Stimulated activated effector memory CD8-positive, alpha-beta T cell treated with anti-CD3 and anti-CD28 coated beads, Interleukin-12 subunit alpha, Interleukin-12 subunit beta, amount 100 ng/mL, for 72 hours (primary cell): ENCODE measurements around the gene SULT1A2.
"Not testable (repeated sequence)": the region's sequence is repeated elsewhere in the genome, so short reads cannot be mapped to it uniquely, and the experiment has no call there.

Experiments
- ATAC-seq: fragments of 150-1000 bp; cut with Tn5 transposase; 2 replicates; pipeline ENCODE4 v1.10.0; 2021
- DNase-seq, 2 donors: peaks; one replicate each; pipeline ENCODE4 v3.0.0; 2021 to 2022; ENCODE audit warnings: low spot score in 2 of 2
- H3K27ac Mint-ChIP-seq: one replicate; pipeline ENCODE4 v1.8.0; 2022; ENCODE audit warnings: mild to moderate bottlenecking, mixed read lengths
- H3K36me3 Mint-ChIP-seq: one replicate; pipeline ENCODE4 v1.8.0; 2022; ENCODE audit warnings: mild to moderate bottlenecking, mixed read lengths
- H3K4me1 Mint-ChIP-seq: one replicate; pipeline ENCODE4 v1.8.0; 2022; ENCODE audit warnings: mixed read lengths
- H3K4me3 Mint-ChIP-seq: one replicate; pipeline ENCODE4 v1.8.0; 2022; ENCODE audit warnings: mild to moderate bottlenecking, mixed read lengths
- H3K9me3 Mint-ChIP-seq: one replicate; pipeline ENCODE4 v1.8.0; 2022; ENCODE audit warnings: mixed read lengths

The SULT1A2 gene

DNA sequence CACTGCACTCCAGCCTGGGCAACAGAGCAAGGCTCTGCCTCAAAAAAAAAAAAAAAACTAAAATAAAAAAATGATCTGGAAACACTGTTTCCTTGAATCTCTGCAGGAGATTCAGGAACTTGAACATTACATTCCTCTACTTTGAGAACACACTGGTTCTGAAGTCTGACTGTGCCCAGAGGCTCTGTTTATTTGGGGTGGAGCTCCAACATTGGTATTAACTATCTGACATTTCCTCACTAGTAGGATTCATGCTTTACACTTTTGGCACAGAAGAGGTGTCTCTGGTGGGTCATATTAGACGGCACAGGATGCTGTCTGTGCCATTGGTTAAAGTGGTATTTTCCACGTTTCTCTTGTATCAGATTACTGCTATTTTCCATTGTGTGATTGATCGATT is 10.4 kb downstream of the SULT1A2 start:
- peaks cover 81% of the 10 kb centered on the region for H3K36me3 Mint-ChIP-seq
- no peaks in the 10 kb centered on the region for H3K9me3 Mint-ChIP-seq

DNA sequence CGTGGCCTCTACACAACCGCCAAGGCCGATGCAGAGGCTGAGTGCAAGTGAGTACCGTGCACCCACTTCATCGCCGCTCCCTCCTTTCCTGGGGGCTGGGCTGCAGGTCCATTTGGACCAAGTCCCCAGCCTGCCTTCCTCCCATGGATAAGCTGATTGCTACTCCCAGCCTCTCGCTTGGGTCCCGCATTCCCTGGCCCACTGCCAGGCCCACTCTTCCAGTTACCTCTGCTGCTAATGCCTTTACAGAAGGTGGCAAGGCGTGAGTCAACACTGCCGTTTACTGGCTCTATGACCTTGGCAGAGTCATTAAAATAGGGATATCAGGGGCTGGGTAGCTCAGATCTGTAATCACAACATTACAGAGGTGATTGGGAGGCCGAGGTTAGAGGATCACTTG is 11.2 kb downstream of the SULT1A2 start:
- H3K4me1 Mint-ChIP-seq: no peaks in the 10 kb centered on the region
- peaks cover 81% of the 10 kb centered on the region for H3K36me3 Mint-ChIP-seq
- H3K9me3 Mint-ChIP-seq: no peaks in the 10 kb centered on the region

More for the DNA sequence above, 10.4 kb downstream of the SULT1A2 start:
- no peak overlapping the region for H3K27ac Mint-ChIP-seq
- H3K4me3 Mint-ChIP-seq: no peak overlapping the region
- DNase-seq (no peak), ATAC-seq (no peak)
- no peaks in the 10 kb centered on the region for H3K4me1 Mint-ChIP-seq

DNA sequence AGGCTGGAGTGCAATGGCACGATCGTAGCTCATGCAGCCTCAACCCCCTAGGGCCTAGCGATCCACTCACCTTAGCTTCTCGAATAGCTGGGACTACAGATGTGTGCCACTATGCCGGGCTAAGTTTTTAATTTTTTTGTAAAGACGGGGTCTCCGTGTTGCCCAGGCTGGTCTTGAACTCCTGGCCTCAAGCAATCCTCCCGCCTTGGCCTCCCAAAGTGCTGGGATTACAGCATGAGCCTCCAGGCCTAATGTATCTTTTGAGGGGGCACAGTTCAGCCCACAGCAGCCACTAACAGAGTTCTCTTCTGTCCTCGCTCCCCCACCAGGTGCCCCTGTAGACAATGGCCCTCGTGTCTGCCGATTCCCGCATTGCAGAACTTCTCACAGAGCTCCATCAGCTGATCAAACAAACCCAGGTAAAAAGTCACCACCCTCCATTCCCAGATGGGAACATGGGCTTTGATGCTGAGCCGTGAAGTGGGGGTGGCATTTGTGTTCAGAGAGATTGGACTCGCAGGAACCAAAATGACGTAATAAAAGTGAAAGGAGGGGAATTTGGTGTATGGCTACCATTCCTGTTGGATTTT is 16.0 kb downstream of the SULT1A2 start:
- ATAC-seq: no peak
- H3K9me3 Mint-ChIP-seq: no peaks in the 10 kb centered on the region
- peak overlapping the region; percentile 26 for H3K27ac Mint-ChIP-seq
- H3K36me3 Mint-ChIP-seq: peaks cover 60% of the 10 kb centered on the region
- H3K4me1 Mint-ChIP-seq: peaks cover 5% of the 10 kb centered on the region
- no peak overlapping the region for H3K4me3 Mint-ChIP-seq
- no peak for DNase-seq

More for the DNA sequence above, 11.2 kb downstream of the SULT1A2 start:
- no peak overlapping the region for H3K27ac Mint-ChIP-seq
- DNase-seq (no peak), ATAC-seq (no peak)
- no peak overlapping the region for H3K4me3 Mint-ChIP-seq

DNA sequence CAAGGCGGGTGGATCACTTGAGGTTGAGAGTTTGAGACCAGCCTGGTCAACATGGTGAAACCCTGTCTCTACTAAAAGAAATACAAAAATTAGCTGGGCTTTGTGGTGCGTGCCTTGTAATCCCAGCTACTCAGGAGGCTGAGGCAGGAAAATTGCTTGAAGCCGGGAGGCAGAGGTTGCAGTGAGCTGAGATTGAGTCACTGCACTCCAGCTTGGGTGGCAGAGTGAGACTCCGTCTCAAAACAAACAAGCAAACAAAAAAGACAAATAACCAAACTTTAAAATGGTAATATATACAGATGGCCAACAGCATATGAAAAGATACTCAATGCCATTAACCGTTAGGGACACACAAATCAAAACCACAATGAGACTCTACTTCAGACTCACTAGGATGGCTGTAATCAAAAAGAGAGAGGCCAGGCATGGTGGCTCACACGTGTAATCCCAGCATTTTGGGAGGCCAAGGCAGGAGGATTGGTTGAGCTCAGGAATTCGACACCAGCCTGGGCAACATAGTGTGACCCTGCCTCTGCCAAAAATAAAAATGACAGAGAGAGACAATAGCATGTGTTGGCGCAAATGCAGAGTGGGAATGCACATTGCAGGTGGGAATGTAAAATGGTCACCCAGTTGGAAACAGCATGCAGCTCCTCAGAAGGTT is 21.3 kb downstream of the SULT1A2 start:
- Mint-ChIP-seq H3K27ac (peak overlapping the region; percentile 52), H3K4me3 (no peak overlapping the region), H3K36me3 (peaks cover 11% of the 10 kb centered on the region), H3K9me3 (no peaks in the 10 kb centered on the region), H3K4me1 (peaks cover 19% of the 10 kb centered on the region)
- DNase-seq: no peak
- no peak for ATAC-seq

DNA sequence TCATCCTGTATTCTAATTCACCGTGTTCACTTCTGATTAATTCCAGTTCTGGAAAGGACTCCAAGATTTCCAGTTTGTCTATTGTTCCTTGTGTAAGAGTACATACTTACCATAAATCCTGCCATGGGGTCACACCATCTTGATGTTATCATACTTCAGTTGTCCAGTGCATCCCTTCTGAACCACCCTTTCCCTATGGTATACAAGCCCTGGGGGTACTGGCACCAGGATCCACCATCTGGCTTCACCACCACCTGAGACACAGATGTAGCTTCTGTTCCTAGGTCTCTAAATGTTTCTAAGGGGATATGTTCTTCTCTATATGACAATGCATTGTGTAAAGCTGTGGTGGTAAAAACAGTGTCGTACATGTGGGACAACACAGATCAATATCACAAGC is 21.9 kb downstream of the SULT1A2 start:
- no peak for ATAC-seq
- Mint-ChIP-seq H3K27ac (no peak overlapping the region), H3K9me3 (no peaks in the 10 kb centered on the region), H3K36me3 (peaks cover 9% of the 10 kb centered on the region), H3K4me3 (no peak overlapping the region), H3K4me1 (peaks cover 23% of the 10 kb centered on the region)
- no peak for DNase-seq

DNA sequence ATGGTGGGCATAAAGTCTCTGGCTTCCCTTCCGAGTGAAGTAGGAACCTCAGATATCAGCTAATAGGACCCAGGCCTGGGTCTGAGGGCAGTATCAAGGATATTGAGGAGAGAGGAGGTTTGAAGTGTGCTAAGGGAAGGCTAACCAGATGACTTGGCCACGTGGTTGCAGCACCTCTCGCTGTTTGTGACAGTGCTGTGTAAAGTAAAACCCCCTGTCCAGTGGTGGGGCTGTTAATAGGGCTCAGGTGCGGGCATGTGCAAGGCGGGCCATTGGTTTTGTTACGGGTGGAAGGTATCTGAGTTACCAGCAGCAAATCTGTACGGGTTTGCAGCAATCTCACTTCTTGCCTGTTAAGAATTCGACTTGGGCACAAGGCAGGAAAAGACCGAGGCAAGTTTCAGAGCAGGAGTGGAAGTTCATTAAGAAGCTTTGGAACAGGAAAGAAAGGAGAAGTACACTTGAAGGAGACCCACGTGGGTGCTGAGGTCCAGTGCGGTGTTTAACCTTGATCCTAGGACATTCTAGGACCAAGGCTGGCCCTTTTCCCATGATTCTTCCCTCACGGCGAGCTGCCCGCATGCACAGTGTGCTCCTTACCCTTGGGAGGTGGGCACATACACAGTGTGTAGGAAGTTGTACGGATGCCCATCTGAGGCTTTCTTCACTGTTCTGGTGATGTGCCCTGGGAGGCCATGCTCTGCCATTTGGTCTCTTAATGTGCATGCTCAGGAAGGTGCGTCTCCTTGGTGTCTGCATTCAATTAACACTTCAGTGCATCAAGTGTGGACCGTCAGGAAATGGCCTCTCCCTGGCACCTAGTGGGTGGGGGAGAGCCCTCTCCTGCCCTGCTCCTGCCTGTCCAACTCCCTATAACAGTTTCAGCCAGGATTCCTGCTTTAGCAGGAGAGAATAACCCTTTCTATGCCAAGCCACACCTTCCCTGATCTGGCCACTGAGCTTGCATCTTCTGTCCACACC is 22.8 kb downstream of the SULT1A2 start:
- ATAC-seq: no peak
- peaks cover 31% of the 10 kb centered on the region for H3K4me1 Mint-ChIP-seq
- peak overlapping the region; percentile 80 for H3K27ac Mint-ChIP-seq
- no peak for DNase-seq
- no peaks in the 10 kb centered on the region for H3K9me3 Mint-ChIP-seq
- H3K36me3 Mint-ChIP-seq: no peaks in the 10 kb centered on the region
- no peak overlapping the region for H3K4me3 Mint-ChIP-seq

DNA sequence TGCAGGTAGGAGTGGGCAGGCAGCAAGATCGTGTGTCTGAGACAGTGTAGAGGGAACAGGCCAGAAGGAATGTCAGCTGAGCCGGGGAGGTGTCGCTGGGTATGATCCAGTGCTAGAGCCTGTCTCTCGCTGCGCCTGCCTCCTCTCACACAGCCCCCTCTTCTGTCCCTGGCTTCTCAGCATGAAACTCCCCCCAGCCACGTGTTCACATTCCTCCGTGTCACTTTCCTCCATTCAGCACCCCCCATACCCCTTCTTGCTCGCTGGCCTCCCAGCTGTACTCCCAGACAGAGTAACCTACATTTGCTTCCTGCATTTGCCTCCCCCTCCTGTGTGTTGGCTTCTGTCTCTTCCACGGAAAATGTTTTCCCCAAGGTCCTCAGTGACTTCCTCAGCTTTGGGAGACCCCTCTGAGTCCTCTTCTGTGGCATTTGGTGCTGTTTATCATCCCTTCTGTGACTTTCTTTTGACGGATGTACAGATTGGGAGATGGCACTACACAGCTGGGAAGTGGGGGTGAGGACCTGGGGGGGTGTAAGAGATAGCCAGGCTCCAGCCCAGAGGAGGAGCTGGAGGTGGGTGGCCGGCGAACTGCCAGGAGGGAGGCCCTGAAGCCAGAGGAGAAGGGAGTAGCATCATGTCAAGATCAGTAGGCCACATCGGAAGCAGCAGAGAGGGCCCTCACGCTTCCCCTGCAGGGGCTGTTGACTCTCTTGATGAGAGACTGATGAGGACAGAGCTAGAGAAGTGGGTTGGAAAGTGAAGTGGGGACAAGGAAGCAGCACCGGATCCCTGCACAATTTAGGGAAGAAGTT is 23.9 kb downstream of the SULT1A2 start:
- ATAC-seq: no peak
- Mint-ChIP-seq H3K4me1 (peaks cover 31% of the 10 kb centered on the region), H3K9me3 (no peaks in the 10 kb centered on the region), H3K36me3 (no peaks in the 10 kb centered on the region), H3K27ac (peak overlapping the region; percentile 80), H3K4me3 (no peak overlapping the region)
- no peak for DNase-seq

DNA sequence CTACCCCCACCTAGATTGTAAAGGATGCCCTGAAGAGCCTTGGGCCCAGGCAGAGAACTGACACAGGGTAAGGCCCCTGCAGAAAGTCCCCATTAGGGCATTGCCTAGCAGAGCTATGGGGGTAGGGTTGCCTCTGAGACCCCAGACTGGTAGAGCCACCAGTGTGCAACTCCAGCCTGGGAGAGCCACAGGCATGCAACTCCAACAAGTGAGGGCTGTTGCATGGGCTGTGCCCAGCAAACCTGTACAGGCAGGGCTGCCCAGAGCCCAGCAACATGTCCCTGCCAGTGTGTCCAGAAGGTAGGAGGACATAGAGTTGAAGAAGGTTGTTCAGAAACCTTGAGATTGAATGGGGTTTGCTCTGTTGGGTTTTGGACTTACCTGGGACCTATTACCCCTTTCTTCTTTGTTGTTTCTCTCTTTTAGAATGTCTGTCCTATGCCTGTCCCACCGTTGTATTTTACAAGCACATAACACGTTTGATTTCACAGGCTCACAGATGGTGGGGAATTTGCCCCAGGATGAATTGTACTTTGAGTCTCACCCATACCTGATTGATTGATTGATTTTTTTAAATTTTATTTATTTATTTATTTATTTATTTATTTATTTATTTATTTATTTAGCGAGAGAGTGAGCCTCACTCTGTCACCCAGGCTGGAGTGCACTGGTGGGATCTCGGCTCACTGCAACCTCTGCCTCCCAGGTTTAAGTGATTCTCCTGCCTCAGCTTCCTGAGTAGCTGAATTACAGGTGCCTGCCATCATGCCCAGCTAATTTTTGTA is 26.7 kb downstream of the SULT1A2 start:
- H3K27ac Mint-ChIP-seq: no peak overlapping the region
- no peaks in the 10 kb centered on the region for H3K36me3 Mint-ChIP-seq
- ATAC-seq: peak; percentile 16
- no peak overlapping the region for H3K4me3 Mint-ChIP-seq
- peaks cover 6% of the 10 kb centered on the region for H3K9me3 Mint-ChIP-seq
- peaks cover 36% of the 10 kb centered on the region for H3K4me1 Mint-ChIP-seq
- DNase-seq: no peak

DNA sequence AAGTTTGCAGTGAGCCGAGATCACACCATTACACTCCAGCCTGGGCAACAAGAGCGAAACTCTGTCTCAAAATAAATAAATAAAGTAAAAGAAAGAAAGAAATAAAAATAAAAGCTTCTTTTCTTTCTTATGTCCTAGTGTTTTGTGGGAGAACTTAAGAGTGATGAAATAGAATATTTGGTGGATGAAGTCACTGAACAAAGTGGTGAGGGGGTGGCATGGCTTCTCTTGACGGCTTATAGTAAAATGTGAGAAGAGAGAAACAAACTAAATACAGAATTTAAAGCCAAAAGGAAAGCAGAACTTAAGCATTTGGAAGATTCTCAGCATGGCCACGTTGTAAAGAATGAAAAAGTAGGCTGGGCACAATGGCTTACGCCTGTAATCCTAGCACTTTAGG is 27.8 kb downstream of the SULT1A2 start:
- Mint-ChIP-seq H3K36me3 (no peaks in the 10 kb centered on the region), H3K4me1 (peaks cover 43% of the 10 kb centered on the region), H3K4me3 (no peak overlapping the region), H3K9me3 (peaks cover 6% of the 10 kb centered on the region), H3K27ac (no peak overlapping the region)
- ATAC-seq: no peak
- no peak for DNase-seq

DNA sequence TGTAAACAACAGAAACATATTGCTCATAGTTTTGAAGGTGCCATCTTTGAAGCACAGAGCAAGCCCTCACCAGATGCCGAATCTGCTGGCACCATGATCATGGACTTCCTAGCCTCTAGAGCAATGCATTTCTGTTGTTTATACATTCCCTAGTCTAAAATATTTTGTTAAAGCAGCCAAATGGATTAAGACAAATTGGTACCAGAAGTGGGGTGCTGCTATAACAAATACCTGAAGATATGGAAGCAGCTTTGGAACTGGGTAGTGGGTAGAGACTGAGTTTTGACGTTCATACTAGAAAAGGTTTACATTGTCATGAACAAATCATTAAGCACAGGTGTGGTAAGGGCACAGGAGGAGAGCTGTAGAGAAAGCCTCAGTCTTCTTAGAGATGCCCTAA is 29.6 kb downstream of the SULT1A2 start:
- Mint-ChIP-seq H3K9me3 (peaks cover 6% of the 10 kb centered on the region), H3K27ac (no peak overlapping the region)
- no peak for DNase-seq

DNA sequence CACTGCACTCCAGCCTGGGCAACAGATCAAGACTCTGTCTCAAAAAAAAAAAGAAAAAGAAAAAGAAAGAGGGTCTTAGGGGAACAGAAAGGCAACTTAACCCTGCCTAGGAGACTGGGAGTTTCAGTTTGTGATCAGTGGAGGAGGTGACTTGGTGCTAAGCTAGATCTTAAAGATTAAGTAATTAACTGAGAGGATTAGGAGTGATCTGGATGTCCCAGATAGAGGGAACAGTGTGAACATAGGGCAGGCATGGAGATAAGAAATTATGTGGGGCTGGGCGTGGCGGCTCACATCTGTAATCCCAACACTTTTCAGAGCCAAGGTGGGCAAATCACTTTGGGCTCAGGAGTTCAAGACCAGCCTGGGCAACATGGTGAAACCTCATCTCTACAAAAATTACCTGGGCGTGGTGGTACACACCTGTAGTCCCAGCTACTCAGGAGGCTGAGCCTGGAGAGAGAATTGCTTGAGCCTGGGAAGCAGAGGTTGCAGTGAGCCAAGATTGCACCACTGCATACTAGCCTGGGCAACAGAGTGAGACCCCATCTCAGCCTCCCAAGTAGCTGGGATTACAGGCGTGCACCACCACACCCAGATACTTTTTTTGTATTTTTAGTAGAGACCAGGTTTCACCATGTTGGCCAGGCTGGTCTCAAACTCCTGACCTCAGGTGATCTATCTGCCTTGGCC is 30.5 kb downstream of the SULT1A2 start:
- not testable (repeated sequence) for H3K9me3 Mint-ChIP-seq, H3K4me3 Mint-ChIP-seq, H3K36me3 Mint-ChIP-seq, ATAC-seq, DNase-seq, H3K27ac Mint-ChIP-seq
- peaks cover 41% of the 10 kb centered on the region for H3K4me1 Mint-ChIP-seq

More for the DNA sequence above, 29.6 kb downstream of the SULT1A2 start:
- no peak overlapping the region for H3K4me3 Mint-ChIP-seq
- H3K36me3 Mint-ChIP-seq: no peaks in the 10 kb centered on the region
- peaks cover 41% of the 10 kb centered on the region for H3K4me1 Mint-ChIP-seq
- no peak for ATAC-seq

DNA sequence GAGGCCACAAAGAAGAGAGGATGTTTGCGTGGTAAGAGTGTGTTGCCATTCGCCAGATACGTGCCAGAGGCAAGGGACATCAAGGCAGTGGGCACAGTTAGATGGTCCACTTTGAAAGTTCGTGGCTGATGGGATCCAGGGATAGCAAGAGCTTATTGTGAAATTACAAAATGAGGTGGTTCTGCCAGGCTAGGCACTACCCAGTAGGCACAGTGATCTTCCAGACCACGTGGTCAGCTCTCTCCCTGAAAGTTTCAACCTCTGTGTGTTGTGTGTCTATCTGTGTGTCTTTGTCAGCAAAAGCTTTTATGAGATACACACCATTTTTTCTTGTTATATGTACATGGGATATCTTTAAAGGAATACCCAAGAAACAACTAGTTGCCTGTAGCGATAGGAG is 33.6 kb downstream of the SULT1A2 start:
- H3K27ac Mint-ChIP-seq: no peak overlapping the region
- peaks cover 22% of the 10 kb centered on the region for H3K36me3 Mint-ChIP-seq

DNA sequence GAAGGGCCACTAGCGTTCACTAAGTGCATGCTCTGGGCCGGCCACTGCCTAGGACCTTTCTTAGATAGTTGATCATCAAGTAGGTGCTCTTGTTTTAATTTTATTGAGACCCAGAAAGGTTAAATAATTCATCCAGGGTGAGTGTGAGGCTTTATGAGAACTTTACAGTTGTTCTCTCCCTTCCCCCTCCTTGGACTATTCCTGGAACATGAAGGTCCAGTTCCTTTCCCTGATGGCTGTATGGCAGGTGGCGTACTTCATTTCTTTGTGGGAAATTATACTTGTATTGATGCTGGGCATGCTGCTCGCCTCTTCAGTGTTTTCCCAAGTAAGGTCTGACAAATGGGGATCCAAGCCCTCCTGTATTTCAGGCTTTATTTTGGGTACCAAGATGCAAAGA is 34.7 kb downstream of the SULT1A2 start:
- peaks cover 33% of the 10 kb centered on the region for H3K4me1 Mint-ChIP-seq
- peaks cover 32% of the 10 kb centered on the region for H3K36me3 Mint-ChIP-seq
- H3K9me3 Mint-ChIP-seq: peaks cover 3% of the 10 kb centered on the region
- no peak for ATAC-seq
- no peak overlapping the region for H3K4me3 Mint-ChIP-seq
- DNase-seq: no peak
- H3K27ac Mint-ChIP-seq: no peak overlapping the region

More for the DNA sequence above, 33.6 kb downstream of the SULT1A2 start:
- Mint-ChIP-seq H3K4me3 (no peak overlapping the region), H3K4me1 (peaks cover 36% of the 10 kb centered on the region), H3K9me3 (peaks cover 6% of the 10 kb centered on the region)
- DNase-seq (no peak), ATAC-seq (no peak)
